HG02642 (cell line): Measurements from ENCODE around the gene TMUB1.

ENCODE experiments used
- ATAC-seq: cut with Tn5 transposase; IDR thresholded peaks from one replicate; pipeline ENCODE4 v1.9.1; 2021; ENCODE audit warnings: mild to moderate bottlenecking; ENCODE audit not compliant: unreplicated experiment, poor library complexity

The TMUB1 gene

GRCh38 chr7:151035026-151035717 lies 48.1 kb downstream of the TMUB1 start:
- ATAC-seq: no peak

- no peak for ATAC-seq
These were observed 48.8 kb downstream of the TMUB1 start for GRCh38 chr7:151034312-151035025.

- ATAC-seq: no peak
These were observed 49.4 kb downstream of the TMUB1 start for GRCh38 chr7:151033864-151034249.

- ATAC-seq: no peak
These were observed 50.1 kb downstream of the TMUB1 start for GRCh38 chr7:151032936-151033863.
